PC-9 (cell line): ENCODE data around the gene CTIF. TPM values are rescaled to one million over a fixed set of nuclear protein-coding genes. Genes with fewer than 3 reads are reported as not detected.

Experiments used
- BruUV-seq: library from RNA; stranded (reverse); fragments of 400-500 nt; replicated peaks from 2 replicates; lab custom pipeline; 2021; lab: Mats Ljungman, UMichigan
- CTCF ChIA-PET: fragments of 300-600 bp; sonication (Branson Sonifier 250); formaldehyde crosslinking; loops from one replicate; lab custom pipeline; 2022; ENCODE audit warnings: antibody characterized with exemption; lab: Charles Lee
- POLR2A ChIA-PET: fragments of 300-600 bp; sonication (Branson Sonifier 250); formaldehyde crosslinking; loops from one replicate; lab custom pipeline; 2022; ENCODE audit warnings: antibody characterized with exemption; ENCODE audit not compliant: unreplicated experiment; lab: Charles Lee
- DNase-seq, 2 experiments: peaks; one replicate each; pipeline versions ENCODE4 v3.0.0 to v3.0.0-alpha.2; 2015 to 2022; ENCODE audit warnings: mixed read lengths in 1 of 2
- H2AFZ ChIP-seq: fragments of 200-600 bp; sonication (generic); 2 replicates; pipeline ENCODE4 v1.8.1; 2017; ENCODE audit warnings: antibody characterized with exemption
- H3F3A ChIP-seq: fragments of 200-600 bp; sonication (generic); 2 replicates; pipeline ENCODE4 v1.8.1; 2017; ENCODE audit warnings: antibody characterized with exemption, mild to moderate bottlenecking, low read depth; ENCODE audit not compliant: insufficient read depth
- H3K27ac ChIP-seq: fragments of 200-600 bp; sonication (generic); 2 replicates; pipeline ENCODE4 v1.6.1; 2016; ENCODE audit warnings: mixed run types
- H3K27me3 ChIP-seq: fragments of 200-600 bp; sonication (generic); 2 replicates; pipeline ENCODE4 v1.6.1; 2016; ENCODE audit warnings: low read depth, mixed run types; ENCODE audit not compliant: insufficient read depth
- H3K36me3 ChIP-seq: fragments of 200-600 bp; sonication (generic); 2 replicates; pipeline ENCODE4 v1.6.1; 2016; ENCODE audit warnings: low read depth, mixed run types
- H3K4me1 ChIP-seq: fragments of 200-600 bp; sonication (generic); replicated peaks from 2 replicates; pipeline ENCODE4 v1.6.1; 2016; ENCODE audit warnings: mixed run types; ENCODE audit not compliant: insufficient read depth
- H3K4me2 ChIP-seq: fragments of 200-600 bp; sonication (generic); 2 replicates; pipeline ENCODE4 v1.6.1; 2017; ENCODE audit warnings: mixed run types
- H3K4me3 ChIP-seq: fragments of 200-600 bp; sonication (generic); 2 replicates; pipeline ENCODE4 v1.6.1; 2016; ENCODE audit warnings: mixed run types
- H3K79me2 ChIP-seq: fragments of 200-600 bp; sonication (generic); 2 replicates; pipeline ENCODE4 v1.6.1; 2017; ENCODE audit warnings: low read depth, mixed run types
- H3K9me2 ChIP-seq: fragments of 200-600 bp; sonication (generic); 2 replicates; pipeline ENCODE4 v1.8.1; 2017; ENCODE audit warnings: mild to moderate bottlenecking; ENCODE audit not compliant: insufficient read depth
- H3K9me3 ChIP-seq: fragments of 200-600 bp; sonication (generic); 2 replicates; pipeline ENCODE4 v1.8.1; 2016; ENCODE audit warnings: low read depth; ENCODE audit not compliant: insufficient read depth
- H4K20me1 ChIP-seq: fragments of 200-600 bp; sonication (generic); 2 replicates; pipeline ENCODE4 v1.8.1; 2017; ENCODE audit not compliant: insufficient read depth
- CTCF ChIP-seq: fragments of 200-600 bp; sonication (generic); conservative IDR thresholded peaks from 2 replicates; pipeline ENCODE4 v1.6.1; 2017; ENCODE audit warnings: mixed run types, antibody characterized with exemption, mild to moderate bottlenecking, moderate library complexity
- EZH2 ChIP-seq: fragments of 200-600 bp; sonication (generic); IDR thresholded peaks from 2 replicates; pipeline ENCODE4 v1.8.0; 2017; ENCODE audit warnings: antibody characterized with exemption, low read depth
- intact Hi-C: fragments of 100-400 bp; cut with micrococcal nuclease; formaldehyde crosslinking; loops from one replicate; pipeline ENCODE4 v1.10.0; 2022; ENCODE audit not compliant: unreplicated experiment
- total RNA-seq: library from RNA; stranded (reverse); gene quantifications from 2 replicates; pipeline ENCODE4 v1.2.3, GENCODE V29; 2021

The CTIF gene
- total RNA-seq, 1 experiment from 2014 or later: 26.2 TPM

- Histone ChIP-seq H3K4me3 (no peak overlapping the region), H3K27me3 (no peaks in the 10 kb centered on the region), H3K36me3 (no peaks in the 10 kb centered on the region), H3K4me2 (no peak overlapping the region), H3K27ac (no peak overlapping the region), H3K9me2 (no peaks in the 10 kb centered on the region), H4K20me1 (no peaks in the 10 kb centered on the region), H3K79me2 (no peaks in the 10 kb centered on the region), H3F3A (no peaks in the 10 kb centered on the region), H2AFZ (no peak overlapping the region), H3K4me1 (no peaks in the 10 kb centered on the region), H3K9me3 (no peaks in the 10 kb centered on the region)
- CTCF ChIA-PET: no interaction called here
- BruUV-seq: no TSS peak
- intact Hi-C loops: no loop called here
- DNase-seq: no peak
- POLR2A ChIA-PET: no interaction called here
- TF ChIP-seq CTCF: no peak
- no peak for TF ChIP-seq EZH2
Observed at GRCh38 chr18:48582946-48583345, 44.1 kb downstream of the CTIF start.

GRCh38 chr18:48583573-48583972 lies 44.7 kb downstream of the CTIF start:
- no peak for DNase-seq
- H3K27ac ChIP-seq: no peak overlapping the region
- H3K9me2 ChIP-seq: no peaks in the 10 kb centered on the region
- no peaks in the 10 kb centered on the region for H3F3A ChIP-seq
- H3K9me3 ChIP-seq: no peaks in the 10 kb centered on the region
- TF ChIP-seq CTCF (no peak), EZH2 (no peak)
- H4K20me1 ChIP-seq: no peaks in the 10 kb centered on the region
- intact Hi-C loops: no loop called here
- ChIA-PET POLR2A (no interaction called here), CTCF (no interaction called here)
- H3K79me2 ChIP-seq: no peaks in the 10 kb centered on the region
- no peak overlapping the region for H2AFZ ChIP-seq
- no peak overlapping the region for H3K4me2 ChIP-seq
- H3K4me1 ChIP-seq: no peaks in the 10 kb centered on the region
- no peaks in the 10 kb centered on the region for H3K27me3 ChIP-seq
- no TSS peak for BruUV-seq
- no peak overlapping the region for H3K4me3 ChIP-seq
- H3K36me3 ChIP-seq: no peaks in the 10 kb centered on the region

- H3K9me3 ChIP-seq: no peaks in the 10 kb centered on the region
- H3K36me3 ChIP-seq: no peaks in the 10 kb centered on the region
- no peak overlapping the region for H3K27ac ChIP-seq
- no peaks in the 10 kb centered on the region for H3K79me2 ChIP-seq
- no TSS peak for BruUV-seq
- CTCF ChIA-PET: no interaction called here
- POLR2A ChIA-PET: no interaction called here
- TF ChIP-seq EZH2 (no peak), CTCF (no peak)
- H3K9me2 ChIP-seq: no peaks in the 10 kb centered on the region
- H3K4me1 ChIP-seq: no peaks in the 10 kb centered on the region
- DNase-seq: no peak
- H3K4me2 ChIP-seq: no peak overlapping the region
- no peaks in the 10 kb centered on the region for H4K20me1 ChIP-seq
- no peak overlapping the region for H3K4me3 ChIP-seq
- no peak overlapping the region for H2AFZ ChIP-seq
- intact Hi-C loops: no loop called here
- no peaks in the 10 kb centered on the region for H3F3A ChIP-seq
- H3K27me3 ChIP-seq: no peaks in the 10 kb centered on the region
Observed at GRCh38 chr18:48589797-48590519, 51.1 kb downstream of the CTIF start.
